Stimulated activated CD8-positive, alpha-beta memory T cell treated with anti-CD3 and anti-CD28 coated beads, Interleukin-15, amount 100 ng/mL, for 1 hour (primary cell): ENCODE data around the gene GNAO1.

Source experiments
- DNase-seq: peaks from one replicate; pipeline ENCODE4 v3.0.0-alpha.2; 2020; ENCODE audit warnings: low read depth

Gene GNAO1

GRCh38 chr16:56336071-56336688, 144.9 kb downstream of the GNAO1 start:
- DNase-seq, result no peak

- DNase-seq, result no peak
Observed at GRCh38 chr16:56336711-56337110, 145.4 kb downstream of the GNAO1 start.

- DNase-seq, result no peak
Observed at GRCh38 chr16:56337131-56337857, 146.0 kb downstream of the GNAO1 start.

GRCh38 chr16:56337858-56338325, 146.6 kb downstream of the GNAO1 start:
- no peak for DNase-seq

GRCh38 chr16:56338566-56339318, 147.5 kb downstream of the GNAO1 start:
- DNase-seq, result no peak

- DNase-seq, result no peak
Observed at GRCh38 chr16:56339431-56340195, 148.3 kb downstream of the GNAO1 start.

- DNase-seq, result no peak
Observed at GRCh38 chr16:56340416-56340815, 149.1 kb downstream of the GNAO1 start.

- DNase-seq, result no peak
Observed at GRCh38 chr16:56340864-56341365, 149.6 kb downstream of the GNAO1 start.

- DNase-seq, result no peak
Observed at GRCh38 chr16:56341656-56342399, 150.5 kb downstream of the GNAO1 start.

GRCh38 chr16:56343661-56344517, 152.6 kb downstream of the GNAO1 start:
- DNase-seq, result no peak

GRCh38 chr16:56344518-56345405, 153.5 kb downstream of the GNAO1 start:
- DNase-seq, result no peak

GRCh38 chr16:56345406-56346050, 154.2 kb downstream of the GNAO1 start:
- DNase-seq, result no peak

- no peak for DNase-seq
Observed at GRCh38 chr16:56346131-56346890, 155.0 kb downstream of the GNAO1 start.

- no peak for DNase-seq
Observed at GRCh38 chr16:56347166-56347565, 155.9 kb downstream of the GNAO1 start.

- no peak for DNase-seq
Observed at GRCh38 chr16:56347670-56348069, 156.4 kb downstream of the GNAO1 start.

- no peak for DNase-seq
Observed at GRCh38 chr16:56348168-56349085, 157.1 kb downstream of the GNAO1 start.

GRCh38 chr16:56349086-56349415, 157.8 kb downstream of the GNAO1 start:
- DNase-seq, result no peak
